Muscle of back (tissue), 13 donors: ENCODE measurements around the gene BATF2. TPM values are rescaled to one million over a fixed set of nuclear protein-coding genes. Genes with fewer than 3 reads are reported as not detected.
"Not testable (repeated sequence)": the region's sequence is repeated elsewhere in the genome, so short reads cannot be mapped to it uniquely, and the experiment has no call there.

Experiments
- DNase-seq, 3 donors: peaks; one replicate each; pipeline versions ENCODE4 v3.0.0 to v3.0.0-alpha.2; 2013
- long read RNA-seq, 9 donors: transcript quantifications; one replicate each; lab custom pipeline, GENCODE V29; 2026
- polyA plus RNA-seq, 10 donors: library from polyadenylated mRNA; unstranded; fragments of 120-200 nt; gene quantifications; one replicate each; pipeline ENCODE4 v1.2.1, GENCODE V29; 2013; ENCODE audit not compliant: insufficient read length in 10 of 10

Gene BATF2
- polyA plus RNA-seq: 1 to 10 TPM in 6 of 10 donors, under 1 TPM in 4; 0.79 to 1.6 (median 1.1) TPM
- long read RNA-seq, donor 1, partial matches to known transcripts: 21 of 28 reads
- long read RNA-seq, donor 1, other reads (novel, unspliced or antisense): 5 of 28 reads
- long read RNA-seq, donor 2, partial matches to known transcripts: 0 of 1 reads
- long read RNA-seq, donor 2, other reads (novel, unspliced or antisense): 0 of 1 reads
- long read RNA-seq, donor 3: 0 reads
- long read RNA-seq, donor 4: 0 reads
- long read RNA-seq, donor 5, partial matches to known transcripts: 0 of 4 reads
- long read RNA-seq, donor 5, other reads (novel, unspliced or antisense): 0 of 4 reads
- long read RNA-seq, donor 6: 0 reads
- long read RNA-seq, donor 7: 0 reads
- long read RNA-seq, donor 8, partial matches to known transcripts: 0 of 1 reads
- long read RNA-seq, donor 8, other reads (novel, unspliced or antisense): 0 of 1 reads
- long read RNA-seq, donor 9: 0 reads

GRCh38 chr11:64996710-64997380 is at the start of gene BATF2:
Gene BATF2, minus strand, starts transcription at chr11:64996971. Its CDS starts 57 bp downstream, at chr11:64996914.
- DNase-seq: peak; percentile 30 to 62 (median 53)

- DNase-seq: no peak
Observed at GRCh38 chr11:65045728-65046127, 49.0 kb upstream of the BATF2 start.

- DNase-seq: no peak
Observed at GRCh38 chr11:65045061-65045460, 48.3 kb upstream of the BATF2 start.

GRCh38 chr11:65043881-65044501 is 47.2 kb upstream of the BATF2 start:
- DNase-seq: peak in 2 of 3 donors; percentile 62 to 76

- no peak for DNase-seq
Observed at GRCh38 chr11:65042891-65043290, 46.1 kb upstream of the BATF2 start.

GRCh38 chr11:65040847-65041622 is 44.3 kb upstream of the BATF2 start, which contains the start of gene SAC3D1:
Gene SAC3D1, plus strand, starts transcription at chr11:65041210. Its CDS starts 83 bp downstream, at chr11:65041293.
- peak; percentile 90 to 97 (median 93) for DNase-seq

GRCh38 chr11:65040520-65040846 is 43.7 kb upstream of the BATF2 start:
- no peak for DNase-seq

GRCh38 chr11:65036931-65037330 is 40.2 kb upstream of the BATF2 start:
- no peak for DNase-seq

GRCh38 chr11:65035579-65035978 is 38.8 kb upstream of the BATF2 start:
- DNase-seq: no peak

- no peak for DNase-seq
Observed at GRCh38 chr11:65034423-65034822, 37.7 kb upstream of the BATF2 start.

GRCh38 chr11:65032216-65032615 is 35.4 kb upstream of the BATF2 start:
- DNase-seq: no peak

GRCh38 chr11:65027213-65028067 is 30.7 kb upstream of the BATF2 start, which contains the start of gene SNX15:
Gene SNX15, plus strand, starts transcription at chr11:65027439. Its CDS starts 99 bp downstream, at chr11:65027538.
- peak; percentile 97 to 99 (median 97) for DNase-seq

GRCh38 chr11:65026810-65027209 is 30.0 kb upstream of the BATF2 start:
- no peak for DNase-seq

GRCh38 chr11:65023502-65023901 is 26.7 kb upstream of the BATF2 start:
- DNase-seq: not testable (repeated sequence)

GRCh38 chr11:65021509-65021908 is 24.7 kb upstream of the BATF2 start:
- DNase-seq: no peak

GRCh38 chr11:65021003-65021402 is 24.2 kb upstream of the BATF2 start:
- no peak for DNase-seq

- no peak for DNase-seq
Observed at GRCh38 chr11:65019824-65020223, 23.1 kb upstream of the BATF2 start.

GRCh38 chr11:65017937-65018336 is 21.2 kb upstream of the BATF2 start:
- DNase-seq: no peak

- no peak for DNase-seq
Observed at GRCh38 chr11:65016705-65017104, 19.9 kb upstream of the BATF2 start.

- no peak for DNase-seq
Observed at GRCh38 chr11:65014726-65015227, 18.0 kb upstream of the BATF2 start.
